ENCODE data around the gene GRIP1.

GRIP1 gene

GRCh38 chr12:66371982-66372381 is 306.9 kb downstream of the GRIP1 start:
- no peak for DNase-seq

- no peak for DNase-seq
These were observed 311.7 kb downstream of the GRIP1 start for GRCh38 chr12:66367015-66367667.

- no peak for DNase-seq
These were observed 313.0 kb downstream of the GRIP1 start for GRCh38 chr12:66365718-66366490.

- DNase-seq = no peak
These were observed 317.2 kb downstream of the GRIP1 start for GRCh38 chr12:66361703-66362102.

- no peak for DNase-seq
These were observed 319.6 kb downstream of the GRIP1 start for GRCh38 chr12:66359300-66359699.

- DNase-seq = no peak
These were observed 324.6 kb downstream of the GRIP1 start for GRCh38 chr12:66354291-66354690.

GRCh38 chr12:66352899-66353298 is 326.0 kb downstream of the GRIP1 start:
- no peak for DNase-seq

GRCh38 chr12:66352197-66352596 is 326.7 kb downstream of the GRIP1 start:
- no peak for DNase-seq

GRCh38 chr12:66351301-66351700 is 327.6 kb downstream of the GRIP1 start:
- no peak for DNase-seq

GRCh38 chr12:66345956-66346355 is 332.9 kb downstream of the GRIP1 start:
- DNase-seq = no peak

GRCh38 chr12:66345212-66345611 is 333.7 kb downstream of the GRIP1 start:
- DNase-seq = no peak

- DNase-seq = no peak
These were observed 337.8 kb downstream of the GRIP1 start for GRCh38 chr12:66341126-66341525.

GRCh38 chr12:66340131-66340530 is 338.7 kb downstream of the GRIP1 start:
- no peak for DNase-seq

GRCh38 chr12:66337381-66338010 is 341.4 kb downstream of the GRIP1 start:
- DNase-seq = no peak

GRCh38 chr12:66335746-66336145 is 343.1 kb downstream of the GRIP1 start:
- no peak for DNase-seq

- DNase-seq = no peak
These were observed 347.1 kb downstream of the GRIP1 start for GRCh38 chr12:66331814-66332213.

GRCh38 chr12:66331016-66331415 is 347.9 kb downstream of the GRIP1 start:
- DNase-seq = no peak

- no peak for DNase-seq
These were observed 348.9 kb downstream of the GRIP1 start for GRCh38 chr12:66329941-66330340.

- no peak for DNase-seq
These were observed 355.9 kb downstream of the GRIP1 start for GRCh38 chr12:66323017-66323416.

- no peak for DNase-seq
These were observed 357.4 kb downstream of the GRIP1 start for GRCh38 chr12:66321435-66321834.

- DNase-seq = no peak
These were observed 357.9 kb downstream of the GRIP1 start for GRCh38 chr12:66320996-66321395.

- no peak for DNase-seq
These were observed 359.5 kb downstream of the GRIP1 start for GRCh38 chr12:66319266-66319954.

- DNase-seq = no peak
These were observed 364.6 kb downstream of the GRIP1 start for GRCh38 chr12:66314278-66314677.

- DNase-seq = no peak
These were observed 366.7 kb downstream of the GRIP1 start for GRCh38 chr12:66312189-66312588.

All from COR-L47 (cell line).